H1 (cell line): ENCODE results near the gene TIAM2. TPM values are rescaled to one million over a fixed set of nuclear protein-coding genes. Genes with fewer than 3 reads are reported as not detected.

Experiments used
- CTCF ChIA-PET: fragments of 300-600 bp; sonication (Branson Sonifier 250); formaldehyde crosslinking; loops from one replicate; lab custom pipeline; 2021; ENCODE audit not compliant: partially characterized antibody; lab: Charles Lee
- POLR2A ChIA-PET: fragments of 300-600 bp; sonication (Branson Sonifier 250); formaldehyde crosslinking; loops from one replicate; lab custom pipeline; 2021; ENCODE audit warnings: inconsistent platforms; ENCODE audit not compliant: partially characterized antibody; lab: Charles Lee
- DNase-seq, 2 experiments: peaks; one replicate each; pipeline versions ENCODE4 v3.0.0 to v3.0.0-alpha.2; 2010 to 2022; ENCODE audit warnings: low spot score in 2 of 2, low read depth in 1 of 2, mixed read lengths in 1 of 2
- FAIRE-seq: peaks from 2 replicates; lab custom pipeline; 2011; peaks lifted over from hg19 to GRCh38; lab: Jason Lieb, UNC
- H2AFZ ChIP-seq: 2 replicates; pipeline ENCODE4 v1.8.1; 2012; ENCODE audit warnings: low read length, inconsistent platforms
- H2AK5ac ChIP-seq: 2 replicates; pipeline ENCODE4 v1.6.1; 2013; ENCODE audit warnings: low read depth, low read length
- H2BK120ac ChIP-seq: replicated peaks from 2 replicates; pipeline ENCODE3; 2013; ENCODE audit warnings: low read depth, low read length, inconsistent platforms
- H2BK12ac ChIP-seq: 2 replicates; pipeline ENCODE4 v1.6.1; 2013; ENCODE audit warnings: low read depth, low read length
- H2BK15ac ChIP-seq: 2 replicates; pipeline ENCODE4 v1.6.1; 2013; ENCODE audit warnings: low read length
- H2BK20ac ChIP-seq: 2 replicates; pipeline ENCODE4 v1.6.1; 2013; ENCODE audit warnings: low read length
- H2BK5ac ChIP-seq: 2 replicates; pipeline ENCODE4 v1.6.1; 2013; ENCODE audit warnings: low read depth, low read length
- H3K14ac ChIP-seq: 2 replicates; pipeline ENCODE4 v1.6.1; 2013; ENCODE audit warnings: inconsistent platforms; ENCODE audit not compliant: insufficient read length
- H3K18ac ChIP-seq: 2 replicates; pipeline ENCODE4 v1.6.1; 2013; ENCODE audit warnings: low read length; ENCODE audit errors: extremely low read depth
- H3K23ac ChIP-seq: 2 replicates; pipeline ENCODE4 v1.6.1; 2013; ENCODE audit warnings: inconsistent platforms; ENCODE audit not compliant: insufficient read length
- H3K23me2 ChIP-seq: 2 replicates; pipeline ENCODE4 v1.6.1; 2013; ENCODE audit warnings: low read depth, low read length
- H3K27ac ChIP-seq: 2 replicates; pipeline ENCODE4 v1.6.1; 2011; ENCODE audit warnings: low read depth, low read length, inconsistent platforms
- H3K27me3 ChIP-seq, 4 experiments: replicated peaks in 1 of 4; 1 replicate in 1 of 4; 2 replicates in 3 of 4; pipeline versions ENCODE4 v1.6.1 to v1.8.1; 2011 to 2013; ENCODE audit warnings: low read length in 3 of 4, mild to moderate bottlenecking in 3 of 4, inconsistent platforms in 2 of 4, mixed read lengths in 2 of 4, moderate library complexity in 1 of 4; ENCODE audit not compliant: control insufficient read depth in 3 of 4, insufficient read depth in 3 of 4; ENCODE audit errors: extremely low read depth in 1 of 4
- H3K36me3 ChIP-seq, 4 experiments: 2 replicates each; pipeline versions ENCODE4 v1.6.1 to v1.8.1; 2011 to 2013; ENCODE audit warnings: mild to moderate bottlenecking in 4 of 4, low read length in 3 of 4, moderate library complexity in 2 of 4, control low read depth in 1 of 4, inconsistent platforms in 1 of 4; ENCODE audit not compliant: insufficient read depth in 4 of 4, control insufficient read depth in 2 of 4
- H3K4ac ChIP-seq: replicated peaks from 2 replicates; pipeline ENCODE3; 2013; ENCODE audit warnings: low read length, low read depth, mixed read lengths, inconsistent platforms; ENCODE audit not compliant: insufficient read length
- H3K4me1 ChIP-seq, 4 experiments: replicated peaks in 1 of 4; 1 replicate in 1 of 4; 2 replicates in 3 of 4; pipeline versions ENCODE4 v1.6.1 to v1.8.1; 2011 to 2013; ENCODE audit warnings: low read length in 3 of 4, inconsistent platforms in 2 of 4, mixed read lengths in 1 of 4; ENCODE audit not compliant: insufficient read depth in 4 of 4, control insufficient read depth in 3 of 4
- H3K4me2 ChIP-seq, 2 experiments: 2 replicates each; pipeline versions ENCODE4 v1.6.1 to v1.8.1; 2011 to 2013; ENCODE audit warnings: low read depth in 2 of 2, low read length in 2 of 2, control low read depth in 1 of 2, inconsistent platforms in 1 of 2, mild to moderate bottlenecking in 1 of 2; ENCODE audit not compliant: insufficient read depth in 1 of 2
- H3K4me3 ChIP-seq, 4 experiments: fragments of 200-600, 300-600 bp in 1 of 4; sonication (generic), shearing (Covaris generic), sonication (Bioruptor Twin) in 1 of 4; 2 replicates each; pipeline versions ENCODE4 v1.5.1 to v1.8.1; 2011 to 2016; ENCODE audit warnings: low read length in 4 of 4, low read depth in 3 of 4, control low read depth in 2 of 4, inconsistent platforms in 2 of 4, mild to moderate bottlenecking in 2 of 4, mixed read lengths in 1 of 4, moderate library complexity in 1 of 4; ENCODE audit not compliant: insufficient read depth in 2 of 4; ENCODE audit errors: extremely low read depth in 1 of 4
- H3K56ac ChIP-seq: replicated peaks from 2 replicates; pipeline ENCODE3; 2013; ENCODE audit warnings: low read depth, mild to moderate bottlenecking, mixed read lengths, low read length, inconsistent platforms; ENCODE audit not compliant: insufficient read length
- H3K79me1 ChIP-seq: 2 replicates; pipeline ENCODE4 v1.6.1; 2013; ENCODE audit warnings: low read depth, low read length, control low read depth
- H3K79me2 ChIP-seq, 2 experiments: 2 replicates each; pipeline versions ENCODE4 v1.6.1 to v1.8.1; 2012 to 2013; ENCODE audit warnings: low read length in 2 of 2, mild to moderate bottlenecking in 2 of 2, inconsistent platforms in 1 of 2; ENCODE audit not compliant: insufficient read depth in 2 of 2, control insufficient read depth in 1 of 2
- H3K9ac ChIP-seq, 4 experiments: replicated peaks in 1 of 4; 1 replicate in 1 of 4; 2 replicates in 3 of 4; pipeline versions ENCODE4 v1.6.1 to v1.8.1; 2011 to 2013; ENCODE audit warnings: low read depth in 3 of 4, low read length in 3 of 4, control low read depth in 2 of 4, mild to moderate bottlenecking in 2 of 4, moderate library complexity in 2 of 4, inconsistent platforms in 1 of 4; ENCODE audit errors: extremely low read depth in 1 of 4
- H3K9me3 ChIP-seq, 2 experiments: 2 replicates each; pipeline versions ENCODE4 v1.6.1 to v1.8.1; 2012 to 2013; ENCODE audit warnings: mild to moderate bottlenecking in 2 of 2, moderate library complexity in 2 of 2, control low read depth in 1 of 2, inconsistent platforms in 1 of 2, low read depth in 1 of 2, low read length in 1 of 2, mixed read lengths in 1 of 2; ENCODE audit not compliant: insufficient read depth in 2 of 2
- H4K20me1 ChIP-seq, 2 experiments: replicated peaks in 1 of 2; 2 replicates each; pipeline versions ENCODE3 to v1.8.1; 2011 to 2013; ENCODE audit warnings: inconsistent platforms in 2 of 2, low read length in 2 of 2, mild to moderate bottlenecking in 1 of 2; ENCODE audit not compliant: insufficient read depth in 2 of 2, control insufficient read depth in 1 of 2
- H4K5ac ChIP-seq: 2 replicates; pipeline ENCODE4 v1.6.1; 2013; ENCODE audit warnings: low read length, low read depth, mixed read lengths, inconsistent platforms; ENCODE audit not compliant: insufficient read length
- H4K8ac ChIP-seq: 2 replicates; pipeline ENCODE4 v1.8.0; 2013; ENCODE audit warnings: mild to moderate bottlenecking, moderate library complexity, low read length, inconsistent platforms; ENCODE audit not compliant: insufficient read depth; ENCODE audit errors: extremely low read depth
- H4K91ac ChIP-seq: replicated peaks from 2 replicates; pipeline ENCODE3; 2013; ENCODE audit warnings: low read length, mixed read lengths, inconsistent platforms; ENCODE audit not compliant: insufficient read length
- TEAD4 ChIP-seq: IDR thresholded peaks from 2 replicates; pipeline ENCODE4 v1.6.1; 2012; ENCODE audit warnings: low read depth, low read length, inconsistent platforms, mixed read lengths
- WGBS, 2 experiments: shearing (Covaris generic) in 1 of 2; methylation state at CpG; one replicate each; pipeline versions ENCODE4 v1.1.6 to v1.1.7; 2013 to 2015; ENCODE audit warnings: low lambda C conversion rate in 2 of 2, mixed read lengths in 2 of 2, inconsistent platforms in 1 of 2, low coverage in 1 of 2, missing lambda C conversion rate in 1 of 2; ENCODE audit not compliant: insufficient replicate concordance in 2 of 2, insufficient coverage in 1 of 2, insufficient read length in 1 of 2; ENCODE audit errors: extremely low coverage in 1 of 2, missing lambda C conversion rate in 1 of 2; 5-methylcytosine and 5-hydroxymethylcytosine counted together
- polyA plus RNA-seq, 7 experiments: library from polyadenylated mRNA; depleted of rRNA in 3 of 7; stranded (reverse) in 5 of 7; unstranded in 2 of 7; fragments of >200 nt in 5 of 7; fragments of 200-250 nt in 2 of 7; gene quantifications; 1 replicate in 5 of 7; 2 replicates in 1 of 7; 4 replicates in 1 of 7; pipeline versions ENCODE4 v1.2.1 to v1.2.3, GENCODE V29; 2011 to 2013; ENCODE audit warnings: missing spikeins in 2 of 7, mixed read lengths in 2 of 7
- total RNA-seq: library from RNA; stranded (reverse); fragmentation: NEBNext Ultra II Directional; extraction: Animal tissue kit (Norgen Biotek cat#: 25700); gene quantifications from 2 replicates; pipeline ENCODE4 v1.2.1, GENCODE V29; 2021
- TF ChIP-seq, protein P1 (sequence below): IDR thresholded peaks from 2 replicates; pipeline ENCODE4 v1.6.1; 2012; ENCODE audit warnings: inconsistent platforms

The TIAM2 gene
- total and polyA plus RNA-seq, 2 of the 8 experiments (the other 6 are each of a cell fraction or from before 2014, with no cell fraction given), result 7.4 to 23.9 TPM

DNA sequence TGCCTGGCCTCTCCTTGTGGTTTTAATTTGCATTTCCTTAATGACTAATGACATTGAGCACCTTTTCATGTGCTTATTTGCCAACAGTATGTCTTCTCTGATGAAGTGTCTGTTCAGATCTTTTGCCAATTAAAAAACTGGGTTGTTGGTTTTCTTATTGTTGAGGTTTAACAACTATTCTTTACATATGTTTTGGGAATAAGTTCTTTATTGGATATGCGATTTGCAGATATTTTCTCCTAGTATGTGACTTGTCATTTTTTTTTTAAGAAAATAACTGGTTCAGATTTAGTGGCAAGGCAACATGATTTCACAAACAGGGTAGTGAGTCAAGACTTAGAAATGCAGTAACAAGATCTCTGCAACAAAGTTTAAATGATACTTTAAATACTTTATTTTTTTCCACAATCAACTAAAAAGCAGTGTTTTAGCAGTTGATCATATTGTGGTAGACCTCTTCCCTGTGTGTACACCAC lies 67.8 kb downstream of the TIAM2 start:
- H4K20me1 ChIP-seq, result no peaks in the 10 kb centered on the region
- peak overlapping the region; percentile 17 for H4K91ac ChIP-seq
- H4K8ac ChIP-seq, result no peak overlapping the region
- H3K23ac ChIP-seq, result no peak overlapping the region
- no peak overlapping the region for H2BK15ac ChIP-seq
- H3K23me2 ChIP-seq, result no peaks in the 10 kb centered on the region
- no peak overlapping the region for H3K4ac ChIP-seq
- no peak overlapping the region for H3K4me2 ChIP-seq
- no peak overlapping the region for H3K9ac ChIP-seq
- H3K56ac ChIP-seq, result no peak overlapping the region
- 0 out of 2 replicates have a peak, but pooled peaks cover 3% of the 10 kb centered on the region for H3K79me1 ChIP-seq
- no peak for TF ChIP-seq TEAD4
- TF ChIP-seq, protein P1, sequence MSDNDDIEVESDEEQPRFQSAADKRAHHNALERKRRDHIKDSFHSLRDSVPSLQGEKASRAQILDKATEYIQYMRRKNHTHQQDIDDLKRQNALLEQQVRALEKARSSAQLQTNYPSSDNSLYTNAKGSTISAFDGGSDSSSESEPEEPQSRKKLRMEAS, result no peak
- H2AK5ac ChIP-seq, result peak overlapping the region; percentile 96; the same call in 1 of the 2 replicates
- no peak overlapping the region for H3K4me3 ChIP-seq
- peaks cover 0 to 5% (median 0%) of the 10 kb centered on the region in 4 experiments; a peak in 2 of 7 replicates for H3K4me1 ChIP-seq
- H2BK20ac ChIP-seq, result no peak overlapping the region
- no peak overlapping the region for H2AFZ ChIP-seq
- H3K18ac ChIP-seq, result no peak overlapping the region
- no peak overlapping the region for H2BK12ac ChIP-seq
- H3K27ac ChIP-seq, result no peak overlapping the region
- H3K79me2 ChIP-seq, result no peaks in the 10 kb centered on the region; a peak in 1 of 4 replicates
- H2BK5ac ChIP-seq, result no peak overlapping the region
- no peaks in the 10 kb centered on the region for H3K27me3 ChIP-seq
- no peak overlapping the region for H2BK120ac ChIP-seq
- no peaks in the 10 kb centered on the region for H3K36me3 ChIP-seq
- H3K9me3 ChIP-seq, result 0 out of 4 replicates have a peak, but pooled peaks cover 0 to 4% of the 10 kb centered on the region in 2 experiments
- H3K14ac ChIP-seq, result no peak overlapping the region
- H4K5ac ChIP-seq, result no peak overlapping the region
- no peak for FAIRE-seq
- 87% methylated on average over 1 of the region's 1 CpG; no CpG with 5 or more reads in 1 of the 2 experiments for WGBS, 2 experiments
- ChIA-PET CTCF (no interaction called here), POLR2A (no interaction called here)
- DNase-seq, result no peak
